Stimulated activated CD8-positive, alpha-beta memory T cell treated with anti-CD3 and anti-CD28 coated beads, Interleukin-15, amount 100 ng/mL, for 24 hours (primary cell): ENCODE results near the gene CCDC182.

Experiments
- DNase-seq: peaks from one replicate; pipeline ENCODE4 v3.0.0-alpha.2; 2020; ENCODE audit warnings: low read depth

The CCDC182 gene

DNA sequence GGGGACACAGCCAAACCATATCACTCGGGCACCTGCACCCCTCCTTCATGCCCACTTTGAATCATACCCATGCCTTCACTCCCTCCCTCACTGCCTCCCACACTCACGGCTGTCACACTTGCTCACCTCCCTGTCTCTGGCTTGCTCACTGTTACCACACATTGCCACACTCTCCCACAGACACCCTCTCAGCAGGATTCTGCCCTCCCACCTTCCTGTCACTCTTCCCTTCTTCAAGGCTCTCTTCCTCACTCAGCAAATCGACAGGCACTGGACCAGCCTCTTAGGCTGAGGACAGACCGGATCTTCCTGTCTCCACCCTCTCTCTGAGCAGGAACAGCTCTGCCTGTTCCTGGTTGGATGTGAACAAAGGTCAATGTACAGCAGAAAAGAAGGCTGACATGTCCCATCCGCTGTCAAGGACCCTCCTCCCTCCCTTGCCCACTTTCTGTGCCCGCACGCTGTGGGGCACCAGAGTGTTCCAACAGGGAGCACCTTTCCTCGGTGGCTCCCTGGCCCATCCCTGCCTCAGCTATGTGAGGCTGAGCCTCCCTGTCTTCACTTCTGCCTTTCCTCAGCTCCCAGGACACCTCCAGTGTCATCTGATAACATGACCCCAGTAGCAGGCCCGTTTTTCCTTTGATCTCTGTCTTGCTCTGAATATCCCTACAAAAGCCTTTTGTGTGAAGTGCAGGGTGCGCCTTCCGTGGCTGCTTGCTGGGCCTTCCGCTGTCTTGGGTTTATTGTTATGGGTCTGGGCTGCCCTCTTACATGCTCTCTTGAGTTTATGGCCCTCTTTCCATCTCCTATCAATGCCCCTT, 47.0 kb downstream of the CCDC182 start:
- DNase-seq: no peak

DNA sequence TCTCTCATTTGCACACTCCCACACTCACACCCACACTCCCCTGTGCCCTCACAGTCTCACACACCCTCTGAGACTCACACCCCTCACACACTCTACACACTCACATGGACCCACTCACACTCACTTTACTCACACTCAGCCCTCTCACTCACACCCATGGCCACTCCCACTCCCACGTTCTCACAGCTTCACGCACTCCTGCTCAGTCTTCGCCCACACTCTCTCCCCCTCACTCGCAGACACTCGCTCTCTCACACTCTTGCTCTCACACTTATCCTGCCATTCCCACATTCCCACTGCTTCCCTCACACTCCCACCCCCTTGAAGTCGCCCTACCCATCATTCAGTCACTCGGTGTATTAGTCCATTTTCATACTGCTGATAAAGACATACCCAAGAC, 47.9 kb downstream of the CCDC182 start:
- no peak for DNase-seq

DNA sequence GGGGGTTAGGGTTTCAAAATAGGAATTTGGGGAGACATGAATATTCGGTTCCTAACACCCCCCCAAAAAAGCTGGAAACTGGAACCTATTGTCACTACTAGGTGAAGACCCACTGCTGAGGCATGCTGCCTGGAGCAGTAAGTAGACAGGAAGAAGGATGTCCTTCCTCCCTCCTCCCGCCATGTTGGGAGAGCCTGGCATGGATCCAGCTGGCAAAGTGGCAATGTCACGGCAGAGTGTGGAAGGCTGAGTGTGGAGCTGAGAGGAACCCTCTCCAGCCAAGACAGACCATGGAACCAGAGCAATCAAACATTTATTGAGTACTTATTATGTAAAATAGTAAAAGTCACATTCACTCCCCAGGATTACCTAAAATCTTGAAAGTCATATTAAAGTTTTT, 49.0 kb downstream of the CCDC182 start:
- no peak for DNase-seq
